ENCODE data around the gene ACVRL1.

DNA sequence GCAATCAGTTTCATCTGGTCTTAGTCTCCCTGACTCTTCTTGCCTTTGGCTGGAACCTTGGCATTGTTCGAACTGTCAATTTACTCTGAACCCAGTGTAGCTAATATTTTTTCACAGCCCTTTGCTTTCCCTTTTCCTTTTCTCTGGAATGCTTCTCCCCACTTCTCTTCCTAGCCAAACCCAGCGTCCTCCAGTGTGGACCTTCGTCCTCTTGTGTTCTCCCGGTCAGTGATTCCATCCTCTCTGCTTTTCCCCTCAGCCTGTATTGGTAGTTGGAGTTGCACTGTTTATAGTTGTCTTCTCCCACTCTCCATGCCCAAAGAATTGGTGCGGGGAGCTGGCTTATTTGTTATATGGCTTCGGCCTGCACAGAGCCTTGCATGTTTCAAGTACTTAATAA, 53.6 kb downstream of the ACVRL1 start:
- TF ChIP-seq, protein P1, sequence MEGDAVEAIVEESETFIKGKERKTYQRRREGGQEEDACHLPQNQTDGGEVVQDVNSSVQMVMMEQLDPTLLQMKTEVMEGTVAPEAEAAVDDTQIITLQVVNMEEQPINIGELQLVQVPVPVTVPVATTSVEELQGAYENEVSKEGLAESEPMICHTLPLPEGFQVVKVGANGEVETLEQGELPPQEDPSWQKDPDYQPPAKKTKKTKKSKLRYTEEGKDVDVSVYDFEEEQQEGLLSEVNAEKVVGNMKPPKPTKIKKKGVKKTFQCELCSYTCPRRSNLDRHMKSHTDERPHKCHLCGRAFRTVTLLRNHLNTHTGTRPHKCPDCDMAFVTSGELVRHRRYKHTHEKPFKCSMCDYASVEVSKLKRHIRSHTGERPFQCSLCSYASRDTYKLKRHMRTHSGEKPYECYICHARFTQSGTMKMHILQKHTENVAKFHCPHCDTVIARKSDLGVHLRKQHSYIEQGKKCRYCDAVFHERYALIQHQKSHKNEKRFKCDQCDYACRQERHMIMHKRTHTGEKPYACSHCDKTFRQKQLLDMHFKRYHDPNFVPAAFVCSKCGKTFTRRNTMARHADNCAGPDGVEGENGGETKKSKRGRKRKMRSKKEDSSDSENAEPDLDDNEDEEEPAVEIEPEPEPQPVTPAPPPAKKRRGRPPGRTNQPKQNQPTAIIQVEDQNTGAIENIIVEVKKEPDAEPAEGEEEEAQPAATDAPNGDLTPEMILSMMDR (conservative IDR thresholded peaks at IDR 0.05 in 1 of 2, IDR thresholded peaks at IDR 0.05 in 1 of 2; ENCODE audit: low read depth in 1 of 2, low read length in 2 of 2), result no peak
- TF ChIP-seq EZH2 (IDR thresholded peaks at IDR 0.05; ENCODE audit: low read length, missing control alignments), result no peak

Measured in fibroblast of lung (primary cell).